Common myeloid progenitor, CD34-positive (primary cell): Measurements from ENCODE around the gene USP40.

Experiments used
- CTCF ChIA-PET: fragments of 350-600 bp; sonication (Branson Sonifier 250); formaldehyde crosslinking; loops from one replicate; lab custom pipeline; 2021; ENCODE audit warnings: antibody characterized with exemption; lab: Charles Lee
- POLR2A ChIA-PET: fragments of 350-600 bp; sonication (Branson Sonifier 250); formaldehyde crosslinking; loops from one replicate; lab custom pipeline; 2021; ENCODE audit warnings: antibody characterized with exemption; lab: Charles Lee
- DNase-seq, 3 donors: peaks; one replicate each; pipeline versions ENCODE4 v3.0.0 to v3.0.0-alpha.2; 2013
- H3K27ac ChIP-seq, 2 experiments: 1 replicate in 1 of 2; 2 replicates in 1 of 2; pipeline ENCODE4 v1.7.0; 2013; ENCODE audit warnings: inconsistent platforms in 2 of 2, low read length in 2 of 2, mild to moderate bottlenecking in 2 of 2, low read depth in 1 of 2, moderate library complexity in 1 of 2; ENCODE audit not compliant: severe bottlenecking in 2 of 2, insufficient read depth in 1 of 2, poor library complexity in 1 of 2
- H3K27me3 ChIP-seq, 5 experiments: replicated peaks in 2 of 5; 1 replicate in 3 of 5; 2 replicates in 2 of 5; pipeline versions ENCODE4 v1.6.1 to v1.7.0; 2013; ENCODE audit warnings: low read length in 4 of 5, mild to moderate bottlenecking in 2 of 5, moderate library complexity in 2 of 5, inconsistent platforms in 1 of 5; ENCODE audit not compliant: insufficient read depth in 5 of 5, control insufficient read depth in 4 of 5
- H3K36me3 ChIP-seq, 4 experiments: 1 replicate in 2 of 4; 2 replicates in 2 of 4; pipeline versions ENCODE4 v1.6.1 to v1.7.0; 2013; ENCODE audit warnings: low read length in 3 of 4, control low read depth in 1 of 4, mild to moderate bottlenecking in 1 of 4; ENCODE audit not compliant: control insufficient read depth in 4 of 4, insufficient read depth in 4 of 4
- H3K4me1 ChIP-seq, 4 experiments: 1 replicate in 3 of 4; 2 replicates in 1 of 4; pipeline versions ENCODE4 v1.6.1 to v1.7.1; 2013; ENCODE audit warnings: low read length in 3 of 4, mild to moderate bottlenecking in 3 of 4, control low read depth in 1 of 4, inconsistent platforms in 1 of 4, moderate library complexity in 1 of 4; ENCODE audit not compliant: control insufficient read depth in 4 of 4, insufficient read depth in 4 of 4; ENCODE audit errors: control extremely low read depth in 1 of 4
- H3K4me3 ChIP-seq, 7 experiments: 1 replicate in 4 of 7; 2 replicates in 3 of 7; pipeline versions ENCODE4 v1.5.1 to v1.7.0; 2013; ENCODE audit warnings: mild to moderate bottlenecking in 7 of 7, low read length in 6 of 7, moderate library complexity in 6 of 7, inconsistent platforms in 2 of 7, low read depth in 2 of 7, control low read depth in 1 of 7; ENCODE audit not compliant: insufficient read depth in 4 of 7, control insufficient read depth in 1 of 7; ENCODE audit errors: extremely low read depth in 1 of 7
- H3K9me3 ChIP-seq, 5 experiments: 1 replicate in 4 of 5; 2 replicates in 1 of 5; pipeline versions ENCODE4 v1.6.1 to v1.7.1; 2013; ENCODE audit warnings: low read length in 4 of 5, mild to moderate bottlenecking in 2 of 5, inconsistent platforms in 1 of 5, low read depth in 1 of 5, moderate library complexity in 1 of 5; ENCODE audit not compliant: control insufficient read depth in 4 of 5, insufficient read depth in 2 of 5; ENCODE audit errors: control extremely low read depth in 1 of 5
- WGBS: methylation state at CpG from one replicate; pipeline ENCODE4 v1.1.5; 2013; ENCODE audit not compliant: insufficient coverage; 5-methylcytosine and 5-hydroxymethylcytosine counted together

Gene USP40

GRCh38 chr2:233519787-233520611, 46.6 kb downstream of the USP40 start:
- H3K4me1 ChIP-seq: peaks cover 0 to 4% (median 0%) of the 10 kb centered on the region in 4 experiments
- H3K27ac ChIP-seq: no peak overlapping the region
- ChIA-PET CTCF (no interaction called here), POLR2A (no interaction called here)
- no CpG with 5 or more reads among the region's 3 CpGs for WGBS
- DNase-seq: no peak
- H3K4me3 ChIP-seq: no peak overlapping the region
- no peaks in the 10 kb centered on the region for H3K9me3 ChIP-seq
- peaks cover 4 to 23% (median 11%) of the 10 kb centered on the region in 4 experiments for H3K36me3 ChIP-seq
- no peaks in the 10 kb centered on the region for H3K27me3 ChIP-seq

GRCh38 chr2:233513953-233514655, 52.5 kb downstream of the USP40 start:
- Histone ChIP-seq H3K4me3 (no peak overlapping the region), H3K4me1 (no peaks in the 10 kb centered on the region), H3K36me3 (peaks cover 0 to 8% (median 3%) of the 10 kb centered on the region in 4 experiments), H3K27ac (no peak overlapping the region), H3K27me3 (no peaks in the 10 kb centered on the region), H3K9me3 (no peaks in the 10 kb centered on the region)
- 100% methylated on average over 3 of the region's 7 CpGs for WGBS
- ChIA-PET CTCF (no interaction called here), POLR2A (interaction anchor here (0.6 kb wide), 1 partner anchor 593 kb away, joined by 3 read pairs; no protein-coding TSS in a partner anchor)
- peak in 1 of 3 donors; percentile 3 for DNase-seq

- WGBS: no CpG with 5 or more reads among the region's 1 CpG
- Histone ChIP-seq H3K9me3 (peaks cover 5 to 36% (median 8%) of the 10 kb centered on the region in 5 experiments), H3K27ac (no peak overlapping the region), H3K27me3 (no peaks in the 10 kb centered on the region), H3K4me1 (peaks cover 0 to 6% (median 0%) of the 10 kb centered on the region in 4 experiments), H3K36me3 (peaks cover 4 to 46% (median 19%) of the 10 kb centered on the region in 4 experiments), H3K4me3 (no peak overlapping the region)
- ChIA-PET POLR2A (no interaction called here), CTCF (no interaction called here)
- DNase-seq: no peak
These were observed 62.5 kb downstream of the USP40 start for GRCh38 chr2:233503947-233504637.

- DNase-seq: peak in 2 of 3 donors; percentile 27 to 42
- whole genome bisulfite sequencing: no CpG with 5 or more reads among the region's 1 CpG
- no peak overlapping the region for H3K27ac ChIP-seq
- peaks cover 4 to 44% (median 19%) of the 10 kb centered on the region in 4 experiments for H3K36me3 ChIP-seq
- CTCF ChIA-PET: no interaction called here
- H3K4me1 ChIP-seq: peaks cover 0 to 6% (median 0%) of the 10 kb centered on the region in 4 experiments
- no peak overlapping the region for H3K4me3 ChIP-seq
- POLR2A ChIA-PET: no interaction called here
- no peaks in the 10 kb centered on the region for H3K27me3 ChIP-seq
- H3K9me3 ChIP-seq: peaks cover 5 to 36% (median 8%) of the 10 kb centered on the region in 5 experiments
These were observed 63.1 kb downstream of the USP40 start for GRCh38 chr2:233503481-233503880.

- H3K4me1 ChIP-seq: peaks cover 0 to 20% (median 6%) of the 10 kb centered on the region in 4 experiments
- POLR2A ChIA-PET: interaction anchor here (0.6 kb wide), 2 partner anchors 10 to 157 kb away, joined by 3 read pairs; no protein-coding TSS in a partner anchor
- WGBS: 97% methylated on average over 3 of the region's 3 CpGs
- peaks cover 4 to 35% (median 17%) of the 10 kb centered on the region in 4 experiments for H3K36me3 ChIP-seq
- no peak for DNase-seq
- H3K27ac ChIP-seq: no peak overlapping the region
- no peak overlapping the region for H3K4me3 ChIP-seq
- peaks cover 5 to 34% (median 8%) of the 10 kb centered on the region in 5 experiments for H3K9me3 ChIP-seq
- CTCF ChIA-PET: no interaction called here
- no peaks in the 10 kb centered on the region for H3K27me3 ChIP-seq
These were observed 65.1 kb downstream of the USP40 start for GRCh38 chr2:233501198-233502076.

GRCh38 chr2:233499928-233500327, 66.7 kb downstream of the USP40 start:
- CTCF ChIA-PET: no interaction called here
- Histone ChIP-seq H3K27ac (no peak overlapping the region), H3K36me3 (peaks cover 4 to 34% (median 13%) of the 10 kb centered on the region in 4 experiments), H3K9me3 (peaks cover 5 to 29% (median 7%) of the 10 kb centered on the region in 5 experiments), H3K4me1 (peaks cover 0 to 20% (median 6%) of the 10 kb centered on the region in 4 experiments), H3K4me3 (no peak overlapping the region), H3K27me3 (no peaks in the 10 kb centered on the region)
- DNase-seq: no peak
- 100% methylated on average over 1 of the region's 2 CpGs for WGBS
- POLR2A ChIA-PET: no interaction called here
